Calu3 (cell line): ENCODE results near the gene SPSB3. TPM values are rescaled to one million over a fixed set of nuclear protein-coding genes. Genes with fewer than 3 reads are reported as not detected.

Source experiments
- BruUV-seq: library from RNA; stranded (reverse); fragments of 400-500 nt; replicated peaks from 2 replicates; lab custom pipeline; 2021; lab: Mats Ljungman, UMichigan
- CTCF ChIA-PET: fragments of 300-600 bp; sonication (Branson Sonifier 250); formaldehyde crosslinking; loops from one replicate; lab custom pipeline; 2022; ENCODE audit warnings: antibody characterized with exemption; lab: Charles Lee
- DNase-seq: peaks from one replicate; pipeline ENCODE4 v3.0.0; 2022
- H3K27ac Mint-ChIP-seq: one replicate; pipeline ENCODE4 v1.8.0; 2022; ENCODE audit warnings: mixed read lengths; ENCODE audit not compliant: unreplicated experiment
- H3K27me3 Mint-ChIP-seq: one replicate; pipeline ENCODE4 v1.8.0; 2022; ENCODE audit warnings: mixed read lengths; ENCODE audit not compliant: unreplicated experiment
- H3K36me3 Mint-ChIP-seq: one replicate; pipeline ENCODE4 v1.8.0; 2022; ENCODE audit warnings: mild to moderate bottlenecking, moderate library complexity, mixed read lengths; ENCODE audit not compliant: insufficient read depth, unreplicated experiment
- H3K4me1 Mint-ChIP-seq: one replicate; pipeline ENCODE4 v1.8.0; 2022; ENCODE audit warnings: mild to moderate bottlenecking, low read depth, mixed read lengths; ENCODE audit not compliant: unreplicated experiment
- H3K4me3 Mint-ChIP-seq: one replicate; pipeline ENCODE4 v1.8.0; 2022; ENCODE audit warnings: mild to moderate bottlenecking, low read depth, moderate library complexity, mixed read lengths; ENCODE audit not compliant: unreplicated experiment
- H3K9me3 Mint-ChIP-seq: one replicate; pipeline ENCODE4 v1.8.0; 2022; ENCODE audit warnings: low read depth, mixed read lengths; ENCODE audit not compliant: unreplicated experiment
- intact Hi-C: fragments of 100-400 bp; cut with micrococcal nuclease; formaldehyde crosslinking; loops from one replicate; pipeline ENCODE4 v1.10.0; 2022; ENCODE audit not compliant: unreplicated experiment
- total RNA-seq: library from RNA; stranded (reverse); gene quantifications from 2 replicates; pipeline ENCODE4 v1.2.3, GENCODE V29; 2022
- TF ChIP-seq, protein P1 (sequence below): fragments of 200-600 bp; IDR thresholded peaks from one replicate; pipeline ENCODE4 v1.8.0; 2022; ENCODE audit warnings: antibody characterized with exemption; ENCODE audit not compliant: unreplicated experiment

SPSB3 gene
- total RNA-seq, 1 experiment from 2014 or later, result 44.3 TPM

DNA sequence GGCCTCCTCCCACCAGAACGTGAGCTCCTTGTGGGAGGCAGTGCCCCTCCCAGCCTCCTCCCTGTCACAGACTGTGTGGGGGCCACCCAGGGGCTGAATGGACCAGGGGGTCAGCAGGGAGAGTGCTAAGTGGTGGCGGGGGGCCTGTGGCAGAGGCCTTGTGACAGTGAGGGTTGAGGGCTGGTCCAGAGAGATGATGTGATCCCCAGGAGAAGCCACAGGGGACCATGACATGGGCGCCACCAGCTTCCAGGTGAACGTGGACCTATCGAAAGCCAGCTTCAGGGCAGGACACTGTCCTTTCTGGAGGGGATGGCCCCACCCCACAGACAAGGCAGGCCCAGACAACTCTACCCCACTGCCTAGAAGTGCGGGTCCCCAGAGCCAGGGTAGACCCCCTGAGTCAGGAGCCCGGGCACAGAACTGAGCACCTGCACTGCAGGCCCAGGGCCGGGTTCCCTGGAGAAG, 3.1 kb downstream of the SPSB3 start:
- TF ChIP-seq, protein P1, sequence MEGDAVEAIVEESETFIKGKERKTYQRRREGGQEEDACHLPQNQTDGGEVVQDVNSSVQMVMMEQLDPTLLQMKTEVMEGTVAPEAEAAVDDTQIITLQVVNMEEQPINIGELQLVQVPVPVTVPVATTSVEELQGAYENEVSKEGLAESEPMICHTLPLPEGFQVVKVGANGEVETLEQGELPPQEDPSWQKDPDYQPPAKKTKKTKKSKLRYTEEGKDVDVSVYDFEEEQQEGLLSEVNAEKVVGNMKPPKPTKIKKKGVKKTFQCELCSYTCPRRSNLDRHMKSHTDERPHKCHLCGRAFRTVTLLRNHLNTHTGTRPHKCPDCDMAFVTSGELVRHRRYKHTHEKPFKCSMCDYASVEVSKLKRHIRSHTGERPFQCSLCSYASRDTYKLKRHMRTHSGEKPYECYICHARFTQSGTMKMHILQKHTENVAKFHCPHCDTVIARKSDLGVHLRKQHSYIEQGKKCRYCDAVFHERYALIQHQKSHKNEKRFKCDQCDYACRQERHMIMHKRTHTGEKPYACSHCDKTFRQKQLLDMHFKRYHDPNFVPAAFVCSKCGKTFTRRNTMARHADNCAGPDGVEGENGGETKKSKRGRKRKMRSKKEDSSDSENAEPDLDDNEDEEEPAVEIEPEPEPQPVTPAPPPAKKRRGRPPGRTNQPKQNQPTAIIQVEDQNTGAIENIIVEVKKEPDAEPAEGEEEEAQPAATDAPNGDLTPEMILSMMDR, result no peak
- BruUV-seq, result no TSS peak
- DNase-seq, result no peak
- intact Hi-C loops, result no loop called here
- Mint-ChIP-seq H3K4me3 (peak overlapping the region; percentile 4), H3K36me3 (peaks cover 100% of the 10 kb centered on the region), H3K27me3 (no peaks in the 10 kb centered on the region), H3K27ac (peak overlapping the region; percentile 71), H3K9me3 (no peaks in the 10 kb centered on the region), H3K4me1 (peaks cover 13% of the 10 kb centered on the region)
- CTCF ChIA-PET, result no interaction called here

DNA sequence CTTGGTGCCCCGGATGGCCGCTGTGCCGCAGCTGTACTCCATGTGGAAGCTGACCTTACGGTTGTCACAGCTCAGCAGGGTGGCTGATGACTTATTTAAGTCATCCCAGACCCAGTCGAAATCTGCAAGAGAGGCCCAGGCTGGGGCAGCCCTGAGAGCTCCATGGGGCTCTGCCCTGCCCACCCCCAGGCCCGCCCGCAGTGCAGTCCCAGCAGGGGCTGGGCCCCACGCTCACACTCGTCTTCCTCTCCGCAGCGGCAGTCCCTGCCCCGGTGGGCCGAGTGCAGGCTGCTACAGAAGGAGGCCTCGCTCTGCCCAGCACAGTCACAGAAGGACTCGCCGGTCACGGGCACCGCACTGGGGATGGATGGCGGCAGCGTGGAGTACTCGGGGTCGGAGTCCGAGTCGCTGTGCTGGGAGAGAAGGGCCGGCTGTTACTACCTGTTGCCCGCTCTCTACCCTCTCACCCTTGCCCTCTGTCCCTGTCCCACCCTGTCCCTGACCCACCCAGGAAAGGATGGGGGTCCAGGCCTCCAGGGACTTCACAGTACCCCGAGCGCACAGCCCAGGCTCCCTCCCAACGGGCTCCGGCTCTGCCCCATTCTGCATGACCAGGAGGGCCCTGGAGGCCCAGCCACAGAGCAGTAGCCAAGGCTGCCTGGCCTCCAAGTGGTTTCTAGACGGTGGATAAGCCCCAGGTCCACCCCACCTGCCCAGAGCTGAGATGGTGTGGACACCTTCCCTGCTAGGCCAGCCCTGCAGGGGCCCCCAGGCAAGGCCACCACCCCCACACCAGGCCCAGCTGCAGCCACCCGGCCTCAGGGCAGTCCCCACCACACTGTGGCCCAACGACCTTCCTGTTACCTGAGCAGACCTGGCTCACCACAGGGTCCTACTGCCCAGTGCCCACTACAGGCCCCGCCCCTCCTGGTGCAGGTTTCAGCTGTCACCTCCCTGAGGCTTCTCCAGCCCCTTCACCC, 3.9 kb downstream of the SPSB3 start:
- CTCF ChIA-PET, result interaction anchor here (0.5 kb wide), 1 partner anchor 108 kb away, joined by 4 read pairs; no protein-coding TSS in a partner anchor
- H3K27me3 Mint-ChIP-seq, result no peaks in the 10 kb centered on the region
- no peaks in the 10 kb centered on the region for H3K9me3 Mint-ChIP-seq
- peaks cover 13% of the 10 kb centered on the region for H3K4me1 Mint-ChIP-seq
- intact Hi-C loops, result no loop called here
- no TSS peak for BruUV-seq
- DNase-seq, result no peak
- H3K36me3 Mint-ChIP-seq, result peaks cover 100% of the 10 kb centered on the region
- peak overlapping the region; percentile 4 for H3K4me3 Mint-ChIP-seq
- H3K27ac Mint-ChIP-seq, result peak overlapping the region; percentile 71
- TF ChIP-seq, protein P1, result no peak

DNA sequence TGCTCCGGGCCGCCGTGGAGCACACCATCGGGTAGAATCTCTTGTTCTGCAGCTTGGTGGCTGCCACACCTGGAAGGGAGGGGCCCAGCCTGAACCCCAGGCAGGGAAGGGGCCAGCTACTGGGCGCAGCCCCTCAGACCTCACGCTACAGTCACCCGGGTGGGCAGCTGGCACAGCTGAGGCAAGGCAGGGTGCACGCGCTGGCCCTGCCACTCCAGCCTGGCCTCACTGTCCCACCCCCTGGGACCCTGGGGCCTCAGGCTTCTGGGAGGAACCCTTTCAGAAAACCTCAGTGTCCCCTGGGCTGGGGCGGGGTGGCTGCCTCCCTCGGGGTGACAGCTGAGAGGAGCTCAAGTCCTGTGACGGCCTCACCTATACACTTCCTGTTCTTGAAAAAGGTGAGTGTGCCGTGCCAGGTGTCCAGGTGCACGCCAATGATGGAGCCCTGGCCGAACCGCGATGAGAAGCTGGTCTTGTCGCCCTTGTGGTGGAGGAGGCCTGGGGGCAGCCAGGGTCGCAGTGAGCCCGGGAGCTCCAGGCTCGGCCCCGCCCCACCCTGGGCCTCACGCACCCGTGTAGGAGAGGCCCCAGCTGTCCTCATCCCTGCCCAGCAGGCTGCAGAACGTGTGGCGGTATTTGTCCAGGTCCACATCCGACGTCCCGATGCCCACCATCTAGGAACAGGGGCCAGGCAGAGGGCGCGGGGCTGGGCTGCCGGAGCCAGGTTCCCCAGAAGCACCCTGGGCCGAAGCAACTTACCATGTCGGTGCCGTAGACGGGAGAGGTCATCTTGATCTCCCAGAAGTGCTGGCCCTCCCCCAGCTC, 4.8 kb downstream of the SPSB3 start:
- H3K27ac Mint-ChIP-seq, result no peak overlapping the region
- CTCF ChIA-PET, result interaction anchor here (0.5 kb wide), 1 partner anchor 109 kb away, joined by 4 read pairs; no protein-coding TSS in a partner anchor
- no peak overlapping the region for H3K4me3 Mint-ChIP-seq
- no peaks in the 10 kb centered on the region for H3K9me3 Mint-ChIP-seq
- TF ChIP-seq, protein P1, result no peak
- BruUV-seq, result no TSS peak
- H3K27me3 Mint-ChIP-seq, result no peaks in the 10 kb centered on the region
- no peak for DNase-seq
- H3K4me1 Mint-ChIP-seq, result peaks cover 13% of the 10 kb centered on the region
- intact Hi-C loops, result no loop called here
- H3K36me3 Mint-ChIP-seq, result peaks cover 100% of the 10 kb centered on the region

DNA sequence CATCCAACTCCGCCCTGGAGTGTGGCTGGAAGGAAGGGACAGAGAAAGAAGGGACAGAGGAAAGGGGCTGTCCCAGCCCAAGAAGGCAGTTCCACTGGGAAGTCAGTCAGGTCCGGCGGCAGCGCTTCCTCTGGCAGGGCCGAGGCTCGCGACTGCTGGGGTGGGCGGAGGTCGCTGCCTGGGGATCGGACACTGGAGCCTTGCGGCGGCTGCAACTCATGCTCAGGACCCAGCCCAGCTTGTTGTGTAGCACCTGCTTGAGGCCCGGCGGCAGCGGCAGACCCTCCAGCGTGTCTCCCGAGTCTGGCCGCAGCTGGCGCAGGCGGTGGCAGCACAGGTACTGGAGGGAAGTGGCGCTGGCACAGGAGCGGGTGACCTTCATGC, 5.4 kb downstream of the SPSB3 start:
- peaks cover 100% of the 10 kb centered on the region for H3K36me3 Mint-ChIP-seq
- DNase-seq, result no peak
- no TSS peak for BruUV-seq
- peaks cover 13% of the 10 kb centered on the region for H3K4me1 Mint-ChIP-seq
- H3K27me3 Mint-ChIP-seq, result no peaks in the 10 kb centered on the region
- intact Hi-C loops, result no loop called here
- no peak overlapping the region for H3K4me3 Mint-ChIP-seq
- peak overlapping the region; percentile 61 for H3K27ac Mint-ChIP-seq
- CTCF ChIA-PET, result interaction anchor here (0.7 kb wide), 1 partner anchor 79 kb away, joined by 3 read pairs; no protein-coding TSS in a partner anchor
- H3K9me3 Mint-ChIP-seq, result no peaks in the 10 kb centered on the region
- TF ChIP-seq, protein P1, result no peak
